Measurements from ENCODE around the gene GREB1L.

DNA sequence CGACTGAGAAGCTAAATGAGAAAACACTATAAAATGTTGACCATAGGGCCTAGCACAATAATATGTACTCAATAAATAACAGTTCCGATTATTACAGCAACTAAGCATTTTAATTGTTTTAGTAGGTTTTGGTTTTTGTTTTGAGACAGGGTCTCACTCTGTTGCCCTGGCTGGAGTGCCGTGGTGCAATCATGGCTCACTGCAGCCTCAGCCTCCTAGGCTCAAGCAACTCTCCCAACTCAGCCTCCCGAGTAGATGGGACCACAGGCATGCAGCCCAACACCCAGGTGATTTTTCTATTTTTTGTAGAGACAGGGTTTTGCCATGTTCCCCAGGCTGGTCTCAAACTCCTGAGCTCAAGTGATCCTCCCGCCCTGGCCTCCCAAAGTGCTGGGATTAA lies 304.4 kb downstream of the GREB1L start:
- TF ChIP-seq, protein P1, sequence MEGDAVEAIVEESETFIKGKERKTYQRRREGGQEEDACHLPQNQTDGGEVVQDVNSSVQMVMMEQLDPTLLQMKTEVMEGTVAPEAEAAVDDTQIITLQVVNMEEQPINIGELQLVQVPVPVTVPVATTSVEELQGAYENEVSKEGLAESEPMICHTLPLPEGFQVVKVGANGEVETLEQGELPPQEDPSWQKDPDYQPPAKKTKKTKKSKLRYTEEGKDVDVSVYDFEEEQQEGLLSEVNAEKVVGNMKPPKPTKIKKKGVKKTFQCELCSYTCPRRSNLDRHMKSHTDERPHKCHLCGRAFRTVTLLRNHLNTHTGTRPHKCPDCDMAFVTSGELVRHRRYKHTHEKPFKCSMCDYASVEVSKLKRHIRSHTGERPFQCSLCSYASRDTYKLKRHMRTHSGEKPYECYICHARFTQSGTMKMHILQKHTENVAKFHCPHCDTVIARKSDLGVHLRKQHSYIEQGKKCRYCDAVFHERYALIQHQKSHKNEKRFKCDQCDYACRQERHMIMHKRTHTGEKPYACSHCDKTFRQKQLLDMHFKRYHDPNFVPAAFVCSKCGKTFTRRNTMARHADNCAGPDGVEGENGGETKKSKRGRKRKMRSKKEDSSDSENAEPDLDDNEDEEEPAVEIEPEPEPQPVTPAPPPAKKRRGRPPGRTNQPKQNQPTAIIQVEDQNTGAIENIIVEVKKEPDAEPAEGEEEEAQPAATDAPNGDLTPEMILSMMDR (IDR thresholded peaks at IDR 0.05) = no peak
- TF ChIP-seq POLR2A (IDR thresholded peaks at IDR 0.05; ENCODE audit: low read depth) = no peak
- no peak for TF ChIP-seq EP300 (IDR thresholded peaks at IDR 0.05)
- no peak for TF ChIP-seq POLR2AphosphoS5 (IDR thresholded peaks at IDR 0.05)

Data from esophagus muscularis mucosa (tissue), 4 donors.